K562 (cell line): ENCODE data around the gene CCDC136. TPM values are rescaled to one million over a fixed set of nuclear protein-coding genes. Genes with fewer than 3 reads are reported as not detected.
A peak's percentile ranks its signal among the peaks of the same experiment; 100 is the strongest.

Experiments used
- ARHGAP35 ChIP-seq: fragments of 450-650 bp; IDR thresholded peaks from 2 replicates; pipeline ENCODE4 v1.6.1; 2018; ENCODE audit not compliant: partially characterized antibody
- CBX1 ChIP-seq: sonication (generic); IDR thresholded peaks from 2 replicates; pipeline ENCODE4 v1.6.1; 2016; ENCODE audit warnings: antibody characterized with exemption, low read depth, mild to moderate bottlenecking
- CHD4 ChIP-seq: fragments of 200-600 bp; sonication (generic); IDR thresholded peaks from 3 replicates; pipeline ENCODE4 v1.6.1; 2012; ENCODE audit warnings: low read depth, mild to moderate bottlenecking, mixed read lengths, low read length, inconsistent platforms; ENCODE audit not compliant: insufficient read depth, insufficient replicate concordance, poor library complexity, severe bottlenecking
- FOSL1 ChIP-seq: fragments of 200-800 bp; sonication (Bioruptor generic); conservative IDR thresholded peaks from 2 replicates; pipeline ENCODE4 v1.6.1; 2016; ENCODE audit warnings: missing genetic modification characterization, missing compliant biosample characterization
- GATAD2A ChIP-seq: fragments of 450-650 bp; IDR thresholded peaks from 2 replicates; pipeline ENCODE4 v1.6.1; 2017
- GTF2E2 ChIP-seq: fragments of 200-800 bp; sonication (Bioruptor generic); IDR thresholded peaks from 2 replicates; pipeline ENCODE4 v1.6.1; 2016; ENCODE audit warnings: missing genetic modification characterization, missing compliant biosample characterization
- GTF2F1 ChIP-seq: IDR thresholded peaks from 2 replicates; pipeline ENCODE4 v1.6.1; 2011; ENCODE audit warnings: low read depth, low read length, improper control_type of control experiment
- JUN ChIP-seq, 2 experiments: sonication (generic) in 1 of 2; formaldehyde crosslinking in 1 of 2; IDR thresholded peaks; 2 replicates each; pipeline versions ENCODE4 v1.6.1 to v1.8.0; 2012 to 2022; ENCODE audit warnings: borderline replicate concordance in 2 of 2, mild to moderate bottlenecking in 2 of 2, improper control_type of control experiment in 1 of 2, low read depth in 1 of 2, low read length in 1 of 2, missing genetic modification reagents in 1 of 2
- JUND ChIP-seq, 2 experiments: IDR thresholded peaks; 2 replicates in 1 of 2; 3 replicates in 1 of 2; pipeline ENCODE4 v1.6.1; 2011; ENCODE audit warnings: borderline replicate concordance in 2 of 2, low read depth in 2 of 2, low read length in 2 of 2, improper control_type of control experiment in 1 of 2, missing biosample characterization in 1 of 2, missing genetic modification characterization in 1 of 2, missing genetic modification reagents in 1 of 2
- KDM1A ChIP-seq, 2 experiments: fragments of 450-650 bp; IDR thresholded peaks; 2 replicates each; pipeline ENCODE4 v1.6.1; 2016; ENCODE audit warnings: mild to moderate bottlenecking in 2 of 2
- MEIS2 ChIP-seq: fragments of 450-650 bp; IDR thresholded peaks from 2 replicates; pipeline ENCODE4 v1.6.1; 2014; ENCODE audit warnings: mild to moderate bottlenecking; ENCODE audit not compliant: partially characterized antibody
- NBN ChIP-seq: fragments of 450-650 bp; IDR thresholded peaks from 2 replicates; pipeline ENCODE4 v1.6.1; 2016; ENCODE audit warnings: low read depth, mild to moderate bottlenecking
- RB1 ChIP-seq: fragments of 450-650 bp; IDR thresholded peaks from 2 replicates; pipeline ENCODE4 v1.6.1; 2017; ENCODE audit warnings: low read depth, mild to moderate bottlenecking
- RNF2 ChIP-seq: sonication (generic); IDR thresholded peaks from 2 replicates; pipeline ENCODE4 v1.6.1; 2016
- RUNX1 ChIP-seq: sonication (generic); IDR thresholded peaks from 2 replicates; pipeline ENCODE4 v1.6.1; 2016; ENCODE audit warnings: antibody characterized with exemption, low read depth
- SAFB ChIP-seq: fragments of 200-400 bp; formaldehyde crosslinking; IDR thresholded peaks from 2 replicates; pipeline ENCODE4 v1.6.1; 2017; ENCODE audit warnings: low read depth, low read length, borderline replicate concordance
- SMARCA4 ChIP-seq: fragments of 450-650 bp; IDR thresholded peaks from 2 replicates; pipeline ENCODE4 v1.6.1; 2016
- TAL1 ChIP-seq: fragments of 450-650 bp; IDR thresholded peaks from 2 replicates; pipeline ENCODE4 v1.6.1; 2016; ENCODE audit warnings: mild to moderate bottlenecking
- TARDBP ChIP-seq: fragments of 450-650 bp; IDR thresholded peaks from 2 replicates; pipeline ENCODE4 v1.6.1; 2016
- ZBTB7A ChIP-seq: IDR thresholded peaks from 2 replicates; pipeline ENCODE4 v1.6.1; 2011; ENCODE audit warnings: low read depth, mild to moderate bottlenecking, low read length, moderate library complexity, borderline replicate concordance; ENCODE audit not compliant: control insufficient read depth
- ZNF224 ChIP-seq: sonication (generic); formaldehyde crosslinking; IDR thresholded peaks from 2 replicates; pipeline ENCODE4 v1.8.0; 2022; ENCODE audit warnings: mild to moderate bottlenecking, missing genetic modification reagents
- polyA plus RNA-seq, 8 experiments: library from polyadenylated mRNA; depleted of rRNA in 4 of 8; stranded (reverse) in 5 of 8; unstranded in 3 of 8; fragments of >200 nt; fragmentation: Nextera tagmentation in 2 of 8; fragmentation: Illumina TruSeq in 1 of 8; extraction: Ambion mirVana in 2 of 8; extraction: Trizol in 1 of 8; gene quantifications; 2 replicates each; pipeline versions ENCODE4 v1.2.1 to v1.2.3, GENCODE V29; 2011 to 2014; ENCODE audit warnings: inconsistent platforms in 1 of 8, missing spikeins in 1 of 8
- total RNA-seq, 7 experiments: library from RNA; depleted of rRNA in 6 of 7; stranded (reverse); fragments of >200 nt in 6 of 7; fragmentation: Illumina TruSeq in 2 of 7; extraction: Trizol in 2 of 7; gene quantifications; 2 replicates each; pipeline versions ENCODE4 v1.2.1 to v1.2.3, GENCODE V29; 2011 to 2021; ENCODE audit warnings: low replicate concordance in 1 of 7
- TF ChIP-seq, protein P1 (sequence below): fragments of 250-450 bp; sonication (Bioruptor Pico); IDR thresholded peaks from 2 replicates; pipeline ENCODE4 v1.8.0; 2022; ENCODE audit warnings: moderate library complexity, mild to moderate bottlenecking, inconsistent platforms
- TF ChIP-seq, protein P2 (sequence below): fragments of 450-650 bp; IDR thresholded peaks from 2 replicates; pipeline ENCODE4 v1.6.1; 2016
- TF ChIP-seq, protein P3 (sequence below): sonication (generic); formaldehyde crosslinking; IDR thresholded peaks from 2 replicates; pipeline ENCODE4 v1.9.0; 2022; ENCODE audit warnings: mild to moderate bottlenecking, missing genetic modification reagents
- TF ChIP-seq, protein P4 (sequence below): sonication (generic); formaldehyde crosslinking; IDR thresholded peaks from 2 replicates; pipeline ENCODE4 v1.8.1; 2023; ENCODE audit warnings: mild to moderate bottlenecking, missing genetic modification reagents

The CCDC136 gene
- total and polyA plus RNA-seq, 9 of the 15 experiments (the other 6 are each of a cell fraction or from before 2014, with no cell fraction given): 2.4 to 40.8 (median 26.5) TPM

DNA sequence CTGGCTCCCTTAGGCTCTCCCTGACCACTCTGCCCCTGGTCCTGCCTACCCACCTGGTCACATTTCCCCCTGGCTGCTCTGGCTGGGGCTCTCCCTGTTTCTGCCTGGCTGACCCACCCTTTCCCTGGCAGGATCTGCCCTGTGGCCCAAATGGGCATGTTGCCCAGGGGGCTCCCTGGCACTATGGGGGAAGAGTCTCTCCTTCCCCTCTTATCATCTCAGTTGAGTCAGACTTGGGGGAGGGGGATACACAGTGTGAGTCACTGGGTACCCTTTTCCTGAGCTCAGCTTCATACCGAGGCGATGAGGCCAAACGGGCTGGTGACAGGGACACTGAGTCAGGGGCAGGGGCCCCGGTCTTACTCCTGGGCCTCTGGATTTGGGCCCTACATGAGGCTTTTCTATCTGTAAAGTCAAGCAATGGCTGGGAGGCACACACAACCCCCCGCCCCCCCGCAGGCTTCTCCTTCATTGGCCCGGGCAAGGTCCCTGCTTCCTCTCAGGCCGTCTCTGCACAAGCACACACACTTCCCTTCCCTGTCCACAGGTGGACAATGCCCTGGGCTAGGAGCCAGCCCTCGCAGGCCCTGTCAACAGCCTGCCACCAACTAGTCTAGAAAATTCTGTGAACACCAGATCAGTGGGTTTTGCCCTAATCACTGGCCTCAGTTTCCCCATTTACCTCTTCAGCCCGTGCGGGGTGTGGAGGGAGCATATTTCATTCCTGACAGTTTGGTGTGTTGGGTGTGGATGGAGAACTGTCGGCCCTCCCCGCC is 37.8 kb downstream of the CCDC136 start (continued):
- TF ChIP-seq CBX1 (0 out of 2 replicates have a peak, but pooled peaks have one; percentile 4), RB1 (no peak), GTF2F1 (no peak), KDM1A (IDR thresholded peaks at IDR 0.05) (peak in 1 of 2 experiments; percentile 80; a peak in 1 of 4 replicates), GATAD2A (peak; percentile 83), JUN (IDR thresholded peaks at IDR 0.05; ENCODE audit: borderline replicate concordance, low read depth, low read length) (peak; percentile 79; the same call in 1 of the 2 replicates), JUN (CRISPR knock-in tag; IDR thresholded peaks at IDR 0.05; ENCODE audit: borderline replicate concordance) (no peak), SAFB (no peak), TARDBP (0 out of 2 replicates have a peak, but pooled peaks have one; percentile 29), NBN (0 out of 2 replicates have a peak, but pooled peaks have one; percentile 27), ZNF224 (CRISPR knock-in tag) (0 out of 2 replicates have a peak, but pooled peaks have one; percentile 13), ARHGAP35 (peak; percentile 67), MEIS2 (peak; percentile 79), SMARCA4 (peak; percentile 66), ZBTB7A (peak; percentile 60; the same call in 1 of the 2 replicates), RUNX1 (0 out of 2 replicates have a peak, but pooled peaks have one; percentile 38), FOSL1 (peak; percentile 43; the same call in 1 of the 2 replicates), GTF2E2 (tag) (no peak), TAL1 (0 out of 2 replicates have a peak, but pooled peaks have one; percentile 4), RNF2 (peak; percentile 57; the same call in 1 of the 2 replicates), JUND (IDR thresholded peaks at IDR 0.05; ENCODE audit: borderline replicate concordance, low read depth, low read length) (peak; percentile 88), JUND (tag; IDR thresholded peaks at IDR 0.05; ENCODE audit: borderline replicate concordance, low read depth, low read length) (peak; percentile 72; the same call in 1 of the 3 replicates), CHD4 (peak; percentile 19)
- TF ChIP-seq, protein P1, sequence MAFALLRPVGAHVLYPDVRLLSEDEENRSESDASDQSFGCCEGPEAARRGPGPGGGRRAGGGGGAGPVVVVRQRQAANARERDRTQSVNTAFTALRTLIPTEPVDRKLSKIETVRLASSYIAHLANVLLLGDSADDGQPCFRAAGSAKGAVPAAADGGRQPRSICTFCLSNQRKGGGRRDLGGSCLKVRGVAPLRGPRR: 0 out of 2 replicates have a peak, but pooled peaks have one; percentile 9
- TF ChIP-seq, protein P2, sequence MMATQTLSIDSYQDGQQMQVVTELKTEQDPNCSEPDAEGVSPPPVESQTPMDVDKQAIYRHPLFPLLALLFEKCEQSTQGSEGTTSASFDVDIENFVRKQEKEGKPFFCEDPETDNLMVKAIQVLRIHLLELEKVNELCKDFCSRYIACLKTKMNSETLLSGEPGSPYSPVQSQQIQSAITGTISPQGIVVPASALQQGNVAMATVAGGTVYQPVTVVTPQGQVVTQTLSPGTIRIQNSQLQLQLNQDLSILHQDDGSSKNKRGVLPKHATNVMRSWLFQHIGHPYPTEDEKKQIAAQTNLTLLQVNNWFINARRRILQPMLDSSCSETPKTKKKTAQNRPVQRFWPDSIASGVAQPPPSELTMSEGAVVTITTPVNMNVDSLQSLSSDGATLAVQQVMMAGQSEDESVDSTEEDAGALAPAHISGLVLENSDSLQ: peak; percentile 72
- TF ChIP-seq, protein P3, sequence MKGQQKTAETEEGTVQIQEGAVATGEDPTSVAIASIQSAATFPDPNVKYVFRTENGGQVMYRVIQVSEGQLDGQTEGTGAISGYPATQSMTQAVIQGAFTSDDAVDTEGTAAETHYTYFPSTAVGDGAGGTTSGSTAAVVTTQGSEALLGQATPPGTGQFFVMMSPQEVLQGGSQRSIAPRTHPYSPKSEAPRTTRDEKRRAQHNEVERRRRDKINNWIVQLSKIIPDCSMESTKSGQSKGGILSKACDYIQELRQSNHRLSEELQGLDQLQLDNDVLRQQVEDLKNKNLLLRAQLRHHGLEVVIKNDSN (CRISPR knock-in tag): 0 out of 2 replicates have a peak, but pooled peaks have one; percentile 12
- TF ChIP-seq, protein P4, sequence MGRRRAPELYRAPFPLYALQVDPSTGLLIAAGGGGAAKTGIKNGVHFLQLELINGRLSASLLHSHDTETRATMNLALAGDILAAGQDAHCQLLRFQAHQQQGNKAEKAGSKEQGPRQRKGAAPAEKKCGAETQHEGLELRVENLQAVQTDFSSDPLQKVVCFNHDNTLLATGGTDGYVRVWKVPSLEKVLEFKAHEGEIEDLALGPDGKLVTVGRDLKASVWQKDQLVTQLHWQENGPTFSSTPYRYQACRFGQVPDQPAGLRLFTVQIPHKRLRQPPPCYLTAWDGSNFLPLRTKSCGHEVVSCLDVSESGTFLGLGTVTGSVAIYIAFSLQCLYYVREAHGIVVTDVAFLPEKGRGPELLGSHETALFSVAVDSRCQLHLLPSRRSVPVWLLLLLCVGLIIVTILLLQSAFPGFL (CRISPR knock-in tag): no peak
